T-helper 1 cell treated with Interleukin-12 subunit alpha and Interleukin-12 subunit beta and Interleukin-4 antibody, amounts not matched to agents 30 μg/mL and 1 μg/mL, for 36 hours (primary cell): ENCODE results near the gene ZC3H12D.
A peak's percentile ranks its signal among the peaks of the same experiment; 100 is the strongest.

Experiments
- H3K27ac Mint-ChIP-seq: one replicate; pipeline ENCODE4 v1.8.0; 2021; ENCODE audit warnings: mild to moderate bottlenecking, mixed read lengths
- H3K27me3 Mint-ChIP-seq: one replicate; pipeline ENCODE4 v1.8.0; 2021; ENCODE audit warnings: low read depth, mixed read lengths
- H3K36me3 Mint-ChIP-seq: one replicate; pipeline ENCODE4 v1.8.0; 2021; ENCODE audit warnings: low read depth, mixed read lengths
- H3K4me1 Mint-ChIP-seq: one replicate; pipeline ENCODE4 v1.8.0; 2021; ENCODE audit warnings: low read depth, mixed read lengths
- H3K4me3 Mint-ChIP-seq: one replicate; pipeline ENCODE4 v1.8.0; 2021; ENCODE audit warnings: mild to moderate bottlenecking, moderate library complexity, mixed read lengths
- H3K9me3 Mint-ChIP-seq: one replicate; pipeline ENCODE4 v1.8.0; 2021; ENCODE audit warnings: mixed read lengths

Gene ZC3H12D

DNA sequence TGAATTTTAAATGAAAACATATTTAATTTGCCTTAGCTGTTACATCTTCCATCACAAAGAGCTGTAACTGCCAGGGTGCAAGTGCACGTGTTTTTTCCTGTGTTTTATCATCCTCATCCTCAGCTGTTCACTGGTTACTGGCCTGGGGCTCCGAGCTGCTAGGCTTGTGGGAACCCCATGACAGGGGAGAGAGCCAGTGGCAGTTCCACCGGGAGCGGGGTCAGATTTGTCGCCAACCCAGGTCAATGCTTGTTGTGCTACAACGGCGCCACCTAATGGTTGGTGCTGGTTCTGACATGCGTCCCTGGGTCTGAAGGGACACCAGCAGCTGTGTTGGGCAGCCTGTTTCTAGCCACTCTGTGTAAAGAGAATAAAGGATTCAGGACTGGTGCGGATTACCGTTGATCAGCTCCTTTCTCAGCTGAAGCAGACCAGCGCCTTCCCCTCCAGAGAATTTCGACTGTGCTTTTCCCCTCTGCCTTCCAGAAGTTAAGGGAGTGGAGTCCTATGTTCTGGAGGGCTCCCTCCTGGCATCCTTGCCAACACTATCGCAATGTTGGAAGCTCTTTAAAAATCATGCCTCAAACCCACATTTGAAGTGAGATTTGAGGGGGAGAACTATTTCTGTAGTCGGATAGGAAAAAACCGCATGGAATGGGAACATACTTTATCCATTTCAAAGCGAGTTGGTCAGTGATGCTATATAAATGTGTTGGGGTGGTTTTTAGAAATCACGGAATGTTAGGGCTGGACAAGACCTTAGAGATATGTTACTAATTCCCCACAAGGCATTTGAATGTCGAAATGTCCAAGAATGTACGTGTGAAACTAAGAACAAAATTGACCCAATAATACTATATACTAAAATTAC is 52.7 kb downstream of the ZC3H12D start:
- peaks cover 17% of the 10 kb centered on the region for H3K4me1 Mint-ChIP-seq
- H3K4me3 Mint-ChIP-seq, result peak overlapping the region; percentile 63
- H3K36me3 Mint-ChIP-seq, result peaks cover 6% of the 10 kb centered on the region
- no peaks in the 10 kb centered on the region for H3K9me3 Mint-ChIP-seq
- H3K27me3 Mint-ChIP-seq, result no peaks in the 10 kb centered on the region
- H3K27ac Mint-ChIP-seq, result peak overlapping the region; percentile 79

DNA sequence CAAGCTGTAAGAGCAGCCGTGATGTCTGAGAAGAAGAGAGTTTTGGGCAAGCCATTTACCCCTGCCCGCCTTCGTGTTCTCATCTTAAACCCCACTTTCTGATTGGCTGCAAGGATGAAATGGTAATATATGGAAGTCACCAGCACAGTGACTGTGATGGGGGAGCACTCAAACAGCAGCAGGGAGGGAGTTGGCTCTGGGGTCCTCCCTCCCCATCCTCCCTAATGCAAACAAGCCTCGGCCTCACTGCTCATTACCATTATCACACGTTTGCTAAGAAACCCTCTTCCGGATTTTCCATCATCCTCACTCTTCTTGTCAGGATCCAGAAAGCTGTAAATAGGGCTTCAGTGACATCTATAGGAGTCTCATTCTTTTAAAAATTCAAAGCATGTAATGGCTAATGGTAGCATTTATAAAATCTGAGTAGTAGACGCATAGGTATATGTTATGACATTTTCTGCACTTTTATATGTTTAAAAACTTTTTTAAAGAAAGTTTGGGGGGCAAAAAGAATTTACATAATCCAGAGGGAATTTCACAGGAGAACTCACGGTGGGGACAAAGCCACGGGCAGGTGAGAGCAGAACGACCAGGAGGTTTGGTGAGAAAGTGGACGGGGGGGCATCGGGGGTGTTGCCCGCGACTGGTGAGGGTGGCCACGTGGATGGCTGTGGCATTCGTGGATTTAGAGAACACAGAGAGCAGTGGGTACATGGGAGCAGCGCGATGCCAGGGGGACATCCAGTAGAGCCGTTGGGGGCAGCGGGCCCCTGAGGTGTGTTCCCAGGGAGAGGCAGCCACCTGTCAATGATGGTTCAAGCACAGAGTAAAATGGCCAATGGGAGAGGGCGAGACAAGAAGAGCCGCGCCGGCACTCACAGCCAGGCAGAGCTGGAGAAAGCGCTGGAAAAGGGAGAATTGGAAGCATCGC is 55.1 kb downstream of the ZC3H12D start:
- Mint-ChIP-seq H3K36me3 (peaks cover 10% of the 10 kb centered on the region), H3K9me3 (no peaks in the 10 kb centered on the region), H3K27ac (no peak overlapping the region), H3K4me1 (peaks cover 14% of the 10 kb centered on the region), H3K27me3 (no peaks in the 10 kb centered on the region), H3K4me3 (no peak overlapping the region)

DNA sequence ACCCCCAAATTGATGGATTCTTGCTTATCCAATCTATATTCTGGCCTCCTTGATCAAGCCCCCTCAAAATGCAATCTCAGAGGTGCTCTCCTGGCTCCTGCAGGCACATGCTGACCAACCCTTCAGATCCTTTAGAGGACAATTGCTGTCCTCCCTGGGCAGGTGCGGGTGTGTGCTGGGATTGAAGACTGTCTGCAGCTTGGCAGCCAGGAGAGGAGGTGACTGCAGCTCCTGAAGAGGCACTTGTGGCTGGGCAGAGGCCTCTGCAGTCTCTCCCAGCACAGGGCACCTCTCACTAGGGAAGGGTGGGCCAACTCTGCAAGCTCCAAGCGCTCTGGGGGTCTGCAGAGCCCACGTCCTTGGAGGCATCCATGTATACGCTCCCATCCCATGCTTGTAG is 56.2 kb downstream of the ZC3H12D start:
- H3K4me3 Mint-ChIP-seq, result no peak overlapping the region
- no peak overlapping the region for H3K27ac Mint-ChIP-seq
- H3K4me1 Mint-ChIP-seq, result peaks cover 15% of the 10 kb centered on the region
- peaks cover 11% of the 10 kb centered on the region for H3K36me3 Mint-ChIP-seq
- no peaks in the 10 kb centered on the region for H3K9me3 Mint-ChIP-seq
- no peaks in the 10 kb centered on the region for H3K27me3 Mint-ChIP-seq

DNA sequence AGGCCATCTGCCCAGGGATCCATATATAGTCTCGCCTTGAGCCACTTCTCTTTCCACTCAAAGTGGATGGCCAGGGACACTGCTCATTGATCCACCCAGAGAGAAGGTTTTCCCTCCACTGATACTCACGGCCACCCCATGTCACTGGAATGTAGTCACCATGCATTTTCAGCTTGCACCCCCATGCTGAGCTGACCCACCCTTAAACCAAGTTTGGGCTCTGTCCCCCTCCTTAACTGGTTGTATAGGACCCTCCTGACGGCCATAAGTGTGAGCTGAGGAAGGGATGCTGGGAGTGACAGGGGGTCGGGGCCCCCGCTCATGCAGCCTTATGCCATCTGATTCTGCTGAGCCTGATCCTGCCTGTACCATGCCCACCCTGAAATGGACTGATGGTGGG is 59.1 kb downstream of the ZC3H12D start:
- Mint-ChIP-seq H3K36me3 (peaks cover 13% of the 10 kb centered on the region), H3K27ac (peak overlapping the region; percentile 39), H3K9me3 (no peaks in the 10 kb centered on the region), H3K27me3 (no peaks in the 10 kb centered on the region), H3K4me3 (no peak overlapping the region), H3K4me1 (peaks cover 14% of the 10 kb centered on the region)

DNA sequence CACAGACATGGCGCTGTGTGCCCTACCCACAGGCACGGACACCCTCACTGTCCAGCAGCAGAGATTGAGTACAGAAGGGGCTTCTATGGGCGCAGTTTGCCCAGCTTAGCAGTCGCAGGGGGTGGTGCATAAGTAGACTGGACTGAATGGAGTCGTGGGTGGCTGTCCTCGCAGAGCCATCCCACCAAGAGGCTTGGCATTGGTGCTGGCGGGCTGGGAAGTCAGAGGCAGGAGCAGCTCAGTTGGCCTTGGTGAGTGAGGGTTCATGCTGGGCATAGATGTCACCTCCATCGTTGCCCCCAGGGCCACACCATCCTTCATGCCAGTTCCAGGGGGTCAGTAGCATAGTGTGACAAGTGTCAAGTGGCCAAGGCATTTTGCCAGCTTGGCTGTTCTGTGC is 59.6 kb downstream of the ZC3H12D start:
- H3K4me3 Mint-ChIP-seq, result no peak overlapping the region
- peaks cover 17% of the 10 kb centered on the region for H3K36me3 Mint-ChIP-seq
- H3K27ac Mint-ChIP-seq, result no peak overlapping the region
- H3K4me1 Mint-ChIP-seq, result peaks cover 18% of the 10 kb centered on the region
- H3K9me3 Mint-ChIP-seq, result no peaks in the 10 kb centered on the region
- H3K27me3 Mint-ChIP-seq, result no peaks in the 10 kb centered on the region

DNA sequence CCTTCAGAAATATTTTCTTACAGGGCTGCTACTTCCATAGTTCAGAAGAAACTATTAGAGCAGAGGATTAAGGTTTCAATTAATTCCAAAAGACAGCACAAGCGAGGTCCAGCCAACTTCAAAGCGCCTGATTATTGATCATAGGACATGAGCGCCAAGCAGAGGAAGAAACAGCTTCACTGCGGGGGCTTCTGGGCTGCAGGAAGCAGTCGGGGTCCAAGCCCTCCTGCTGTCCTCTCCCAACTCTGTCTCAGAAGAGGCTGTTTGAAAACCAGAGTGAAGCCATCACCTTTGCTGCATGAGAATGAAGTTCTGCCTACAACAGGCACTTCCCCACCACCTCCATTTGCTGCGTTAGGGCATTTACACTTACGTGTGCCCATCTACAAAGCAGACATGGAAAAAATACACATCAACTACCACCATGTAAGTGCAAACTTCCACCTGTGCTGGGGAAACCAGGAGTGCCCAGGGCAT is 60.8 kb downstream of the ZC3H12D start:
- Mint-ChIP-seq H3K27me3 (no peaks in the 10 kb centered on the region), H3K36me3 (peaks cover 21% of the 10 kb centered on the region), H3K27ac (no peak overlapping the region), H3K4me1 (peaks cover 20% of the 10 kb centered on the region), H3K4me3 (no peak overlapping the region), H3K9me3 (no peaks in the 10 kb centered on the region)

DNA sequence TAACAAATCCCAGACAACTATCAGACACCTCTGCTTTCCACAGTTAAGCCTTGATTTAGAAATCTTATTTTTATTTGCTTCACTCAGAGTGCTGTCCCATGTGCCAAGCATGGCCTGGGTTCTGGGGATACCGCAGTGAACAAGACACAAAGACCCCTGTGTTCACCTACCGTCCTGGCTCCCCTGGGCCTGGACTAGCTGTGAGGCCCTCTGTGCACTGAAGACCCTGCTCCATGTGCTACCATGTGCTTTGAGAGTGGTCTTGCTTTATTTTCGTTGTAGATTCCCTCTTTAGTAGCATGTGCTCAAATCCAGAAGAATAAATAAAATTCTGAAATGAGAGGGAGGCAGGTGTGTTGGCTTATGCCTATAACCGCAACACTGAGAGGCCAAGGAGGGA is 62.2 kb downstream of the ZC3H12D start:
- Mint-ChIP-seq H3K4me1 (peaks cover 24% of the 10 kb centered on the region), H3K27me3 (no peaks in the 10 kb centered on the region), H3K4me3 (no peak overlapping the region), H3K36me3 (peaks cover 22% of the 10 kb centered on the region), H3K27ac (no peak overlapping the region), H3K9me3 (no peaks in the 10 kb centered on the region)

DNA sequence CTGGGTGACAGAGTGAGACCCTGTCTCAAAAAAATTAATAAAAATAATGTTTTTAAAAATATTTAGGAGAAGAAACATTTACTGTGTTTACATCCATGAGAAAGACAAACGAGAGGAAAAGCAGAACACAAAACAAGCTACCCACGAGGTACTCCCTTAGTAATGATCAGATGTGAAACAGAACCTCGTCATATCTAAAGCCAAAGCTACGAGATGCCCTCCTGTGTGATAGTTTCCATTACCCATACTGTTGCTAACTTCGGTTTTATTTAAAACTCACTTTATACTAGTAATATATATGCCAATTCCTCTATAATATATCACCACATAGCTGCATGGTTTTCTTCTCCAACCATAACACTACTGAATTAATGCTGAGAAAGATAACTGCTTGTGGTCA is 63.7 kb downstream of the ZC3H12D start:
- Mint-ChIP-seq H3K9me3 (no peaks in the 10 kb centered on the region), H3K36me3 (peaks cover 26% of the 10 kb centered on the region), H3K27me3 (no peaks in the 10 kb centered on the region), H3K27ac (no peak overlapping the region), H3K4me1 (peaks cover 27% of the 10 kb centered on the region), H3K4me3 (no peak overlapping the region)

DNA sequence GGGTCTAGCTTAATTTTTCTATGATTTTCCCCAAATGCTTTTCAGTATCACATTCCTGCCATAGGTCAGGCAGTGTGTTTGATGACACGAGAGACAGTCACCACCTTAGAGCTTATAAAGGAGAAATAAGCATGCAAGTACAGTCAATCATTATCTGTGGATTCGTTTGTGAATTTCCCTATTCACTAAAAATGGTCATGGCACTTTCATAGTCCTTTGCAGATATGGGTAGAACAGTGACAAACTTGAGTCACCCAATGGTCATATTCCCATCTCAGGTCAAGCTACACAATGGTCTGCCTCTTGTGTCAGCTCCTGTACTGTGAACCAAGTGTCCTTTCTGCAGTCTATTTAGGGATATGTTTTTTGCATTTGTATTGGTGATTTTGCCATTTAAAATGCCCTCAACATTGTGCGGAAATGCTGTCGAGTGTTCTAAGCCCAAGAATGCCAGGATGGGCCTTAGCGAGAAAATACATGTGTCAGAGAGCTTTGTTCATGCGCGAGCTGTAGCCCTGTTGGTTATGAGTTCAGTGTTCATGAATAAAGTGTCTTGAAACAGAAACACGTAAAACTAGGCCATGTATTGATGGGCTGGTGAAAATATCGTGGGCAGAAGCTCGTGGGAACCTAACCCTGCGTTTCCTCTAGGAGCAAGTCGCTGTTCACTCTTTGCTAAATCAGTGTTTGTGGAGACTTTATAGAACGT is 65.0 kb downstream of the ZC3H12D start:
- H3K4me1 Mint-ChIP-seq, result peaks cover 36% of the 10 kb centered on the region
- H3K36me3 Mint-ChIP-seq, result peaks cover 32% of the 10 kb centered on the region
- no peak overlapping the region for H3K4me3 Mint-ChIP-seq
- H3K27me3 Mint-ChIP-seq, result no peaks in the 10 kb centered on the region
- H3K9me3 Mint-ChIP-seq, result no peaks in the 10 kb centered on the region
- peak overlapping the region; percentile 41 for H3K27ac Mint-ChIP-seq

DNA sequence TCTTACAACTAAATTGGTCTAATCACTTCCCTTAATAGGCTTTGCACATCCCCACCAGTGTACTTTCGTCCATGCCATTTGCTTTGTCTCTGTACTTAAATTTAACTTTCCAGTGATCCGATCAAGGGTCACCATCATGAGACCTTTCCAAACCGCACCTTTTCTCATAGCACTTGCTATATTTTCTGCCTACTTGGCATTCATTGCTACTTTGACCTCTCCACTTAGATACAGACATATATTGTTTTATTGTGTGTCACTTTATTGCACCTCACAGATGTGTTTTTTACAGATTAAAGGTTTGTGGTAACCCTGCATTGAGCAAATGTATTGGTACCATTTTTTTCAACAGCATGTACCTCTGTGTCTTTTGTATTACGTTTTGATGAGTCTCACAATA is 70.0 kb downstream of the ZC3H12D start:
- no peaks in the 10 kb centered on the region for H3K9me3 Mint-ChIP-seq
- H3K36me3 Mint-ChIP-seq, result peaks cover 58% of the 10 kb centered on the region
- H3K27ac Mint-ChIP-seq, result no peak overlapping the region
- H3K4me1 Mint-ChIP-seq, result peaks cover 43% of the 10 kb centered on the region
- no peak overlapping the region for H3K4me3 Mint-ChIP-seq
- no peaks in the 10 kb centered on the region for H3K27me3 Mint-ChIP-seq

DNA sequence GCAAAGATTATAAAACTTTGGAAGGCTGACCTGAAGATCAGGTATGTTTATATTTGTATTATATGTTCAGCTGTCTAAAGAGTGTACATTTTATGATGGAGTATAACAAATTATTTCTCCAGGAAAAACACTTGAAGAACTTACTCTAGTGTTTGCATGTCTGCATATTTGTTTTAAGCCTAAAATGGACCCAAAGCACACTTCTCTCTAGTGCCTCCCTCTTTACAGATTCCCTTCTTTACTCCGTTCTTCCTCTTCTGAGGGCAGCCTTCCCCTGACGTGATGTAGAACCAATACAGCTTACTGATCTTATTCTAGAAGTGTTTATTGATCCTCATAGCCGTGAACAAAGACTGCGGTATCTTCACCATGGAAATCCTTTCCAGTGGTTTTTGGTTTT is 70.8 kb downstream of the ZC3H12D start:
- Mint-ChIP-seq H3K27me3 (no peaks in the 10 kb centered on the region), H3K4me3 (no peak overlapping the region), H3K4me1 (peaks cover 40% of the 10 kb centered on the region), H3K36me3 (peaks cover 59% of the 10 kb centered on the region), H3K9me3 (no peaks in the 10 kb centered on the region), H3K27ac (no peak overlapping the region)

DNA sequence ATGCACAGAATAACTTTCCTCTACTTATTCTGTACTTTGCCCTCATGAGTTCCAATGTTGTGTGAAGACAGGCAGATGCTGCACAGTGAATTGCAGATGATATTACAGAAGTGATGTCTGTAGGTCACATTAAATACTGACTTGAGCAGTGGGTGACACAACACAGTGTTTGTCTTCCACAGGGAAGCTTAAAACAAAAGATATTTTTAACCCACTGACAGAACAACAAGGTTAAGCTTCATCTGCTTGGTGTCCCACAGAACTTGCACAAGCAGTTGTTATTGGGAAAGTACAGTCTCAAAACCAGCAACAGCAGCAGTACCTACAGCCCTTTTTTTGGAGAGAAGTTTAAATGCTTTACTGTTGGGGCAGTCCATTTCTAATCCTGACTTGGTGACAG is 74.3 kb downstream of the ZC3H12D start:
- Mint-ChIP-seq H3K27ac (no peak overlapping the region), H3K4me3 (no peak overlapping the region), H3K27me3 (no peaks in the 10 kb centered on the region), H3K9me3 (no peaks in the 10 kb centered on the region), H3K4me1 (peaks cover 30% of the 10 kb centered on the region), H3K36me3 (peaks cover 56% of the 10 kb centered on the region)

DNA sequence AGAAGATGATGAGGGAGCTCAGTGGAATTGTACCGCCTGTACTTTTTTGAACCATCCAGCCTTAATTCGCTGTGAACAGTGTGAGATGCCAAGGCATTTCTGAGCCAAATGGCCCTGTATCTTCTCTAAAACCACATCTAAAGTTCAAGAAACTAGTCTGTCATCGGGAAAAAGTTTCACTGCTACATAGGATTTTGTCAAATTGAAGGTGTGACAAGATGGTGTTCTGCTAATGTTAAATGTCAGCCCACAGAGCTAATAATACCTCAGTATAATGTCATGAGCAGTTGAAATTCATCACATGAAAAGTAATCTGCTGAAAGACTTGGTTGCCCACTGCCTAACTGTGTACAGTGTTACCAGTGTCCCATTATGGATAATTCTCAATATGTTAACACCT is 75.2 kb downstream of the ZC3H12D start:
- H3K27me3 Mint-ChIP-seq, result no peaks in the 10 kb centered on the region
- no peak overlapping the region for H3K27ac Mint-ChIP-seq
- no peak overlapping the region for H3K4me3 Mint-ChIP-seq
- H3K9me3 Mint-ChIP-seq, result no peaks in the 10 kb centered on the region
- peaks cover 33% of the 10 kb centered on the region for H3K4me1 Mint-ChIP-seq
- H3K36me3 Mint-ChIP-seq, result peaks cover 59% of the 10 kb centered on the region
